Measurements from ENCODE around the gene CMC2. TPM values are rescaled to one million over a fixed set of nuclear protein-coding genes. Genes with fewer than 3 reads are reported as not detected.

The CMC2 gene
- polyA plus RNA-seq, 4 donors: 62.2 to 80.1 (median 68.5) TPM

DNA sequence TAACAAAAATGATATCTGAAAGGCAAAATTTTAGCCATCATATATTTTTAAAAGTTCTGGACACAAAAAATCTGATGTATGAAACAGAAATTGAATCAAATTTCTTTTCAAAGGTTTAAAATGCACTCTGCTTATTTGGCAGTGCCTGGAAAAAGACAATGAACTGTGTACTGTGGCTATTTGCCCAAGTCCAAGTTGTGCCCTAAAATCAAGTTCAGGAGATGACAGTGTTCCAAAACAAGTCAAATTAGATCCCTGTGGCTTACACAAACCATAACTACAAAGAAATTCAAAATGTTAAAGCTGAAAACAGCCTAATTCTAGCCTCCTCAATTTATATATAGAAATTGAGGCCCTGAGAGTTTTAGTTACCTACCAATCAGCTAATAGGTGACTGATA is 25.6 kb downstream of the CMC2 start:
- no peak for DNase-seq (ENCODE audit: low read depth in 4 of 4, low spot score in 3 of 4)

DNA sequence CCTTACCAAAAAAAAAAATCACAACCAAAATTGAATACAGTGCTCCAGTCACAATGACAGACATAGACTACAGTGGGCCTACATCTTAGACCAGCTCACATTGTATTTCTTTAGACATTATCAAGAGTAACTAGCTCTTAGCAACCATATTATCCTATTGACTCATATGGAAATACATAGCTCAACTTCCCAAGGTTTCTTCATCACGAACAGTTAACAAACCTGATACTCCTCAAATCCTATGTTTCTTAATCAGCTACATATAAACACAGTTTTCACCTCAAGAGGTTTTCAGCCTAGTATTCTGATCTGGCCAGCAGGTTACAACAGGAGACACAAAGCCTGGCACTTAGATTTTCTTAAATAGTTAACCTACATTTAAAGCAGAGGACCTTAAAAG is 29.7 kb downstream of the CMC2 start:
- DNase-seq (ENCODE audit: low read depth in 4 of 4, low spot score in 3 of 4): no peak

DNA sequence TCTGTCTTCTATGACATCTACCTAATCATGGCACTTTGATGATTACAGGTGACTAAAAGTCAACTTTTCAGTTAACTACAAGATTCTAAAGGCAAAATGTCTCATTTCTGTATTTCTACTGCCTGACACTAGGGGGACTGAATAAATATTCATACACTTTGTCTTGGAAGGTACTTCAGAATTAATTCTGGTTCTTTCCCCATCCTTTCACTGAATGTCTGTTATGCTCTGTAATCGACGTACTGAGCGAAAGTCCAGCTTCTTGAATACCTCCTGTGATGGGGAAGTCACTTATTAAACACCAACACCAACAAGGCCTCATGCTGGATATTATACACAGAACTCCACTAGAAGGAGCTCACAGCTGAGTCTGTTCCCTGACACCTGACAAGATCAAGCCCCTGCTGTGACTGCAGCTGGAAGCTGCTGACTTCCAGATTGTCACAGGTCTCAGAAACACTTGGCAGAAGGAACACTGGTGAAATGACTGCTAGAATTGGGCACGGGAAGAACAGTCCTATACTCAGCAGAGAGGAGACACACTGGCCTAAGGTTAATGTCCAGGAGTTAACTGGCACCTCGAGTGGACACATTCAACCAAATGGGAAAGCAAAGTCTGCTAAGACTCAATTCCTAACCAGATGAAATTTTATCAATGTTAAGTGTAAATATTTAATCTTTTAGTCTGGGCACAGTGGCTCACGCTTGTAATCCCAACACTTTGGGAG is 31.9 kb downstream of the CMC2 start:
- DNase-seq (ENCODE audit: low read depth in 4 of 4, low spot score in 3 of 4): no peak

DNA sequence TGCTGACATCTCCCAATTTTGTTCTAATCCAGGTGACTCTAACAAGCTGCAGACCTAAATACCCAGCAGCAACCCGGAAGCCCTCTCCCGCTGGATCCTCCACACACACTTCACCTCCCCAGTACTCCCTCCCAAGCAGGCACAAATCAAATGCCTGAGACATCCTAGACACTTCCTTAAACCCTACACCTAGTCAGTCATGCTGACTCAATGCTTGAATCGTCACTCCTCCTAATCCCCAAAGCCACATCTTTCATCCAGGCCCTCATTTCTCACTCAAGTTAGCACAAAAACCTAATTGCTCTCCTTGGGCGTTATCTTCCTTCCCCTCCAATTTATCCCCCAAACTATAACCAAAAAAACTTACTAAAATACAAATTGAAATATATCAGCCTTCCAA is 32.7 kb downstream of the CMC2 start:
- no peak for DNase-seq (ENCODE audit: low read depth in 4 of 4, low spot score in 3 of 4)

DNA sequence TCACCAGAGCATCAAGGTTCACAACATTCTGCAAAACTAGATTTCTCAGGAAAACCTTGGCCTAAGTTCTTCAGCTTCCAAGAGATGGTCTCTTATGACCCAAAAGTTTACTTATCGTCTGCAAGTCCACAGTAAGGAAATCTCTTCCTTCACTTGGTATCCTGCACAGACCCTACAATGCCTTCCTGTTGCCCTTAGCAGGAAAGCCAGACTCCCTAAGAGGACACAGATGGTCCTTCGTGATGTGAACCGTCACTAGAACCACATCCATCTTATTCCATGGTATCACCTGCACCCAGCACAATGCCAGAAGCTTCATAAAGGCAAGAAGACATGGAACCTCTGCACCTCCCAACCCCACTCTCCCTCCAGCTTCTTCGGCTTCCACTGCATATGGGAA is 34.1 kb downstream of the CMC2 start:
- DNase-seq (ENCODE audit: low read depth in 4 of 4, low spot score in 3 of 4): no peak

DNA sequence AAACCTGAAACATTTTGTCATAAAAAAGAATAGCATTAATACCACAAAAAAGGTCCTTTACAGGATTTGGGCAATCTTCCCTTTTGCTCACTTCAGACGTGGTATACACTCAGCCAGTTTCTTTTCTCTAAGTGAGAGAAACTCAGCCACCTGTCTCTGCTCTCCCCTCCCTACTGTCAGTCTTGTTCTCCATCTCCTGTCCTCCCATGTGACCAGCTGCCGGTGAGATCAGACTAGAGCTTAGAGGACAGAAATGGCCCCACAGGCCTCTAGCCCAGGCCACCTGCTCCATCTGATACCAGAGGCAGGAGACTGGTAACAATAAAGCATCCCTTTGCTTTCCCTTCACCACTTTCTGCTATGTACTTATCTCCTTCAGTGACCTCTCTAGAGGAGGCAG is 34.9 kb downstream of the CMC2 start:
- no peak for DNase-seq (ENCODE audit: low read depth in 4 of 4, low spot score in 3 of 4)

DNA sequence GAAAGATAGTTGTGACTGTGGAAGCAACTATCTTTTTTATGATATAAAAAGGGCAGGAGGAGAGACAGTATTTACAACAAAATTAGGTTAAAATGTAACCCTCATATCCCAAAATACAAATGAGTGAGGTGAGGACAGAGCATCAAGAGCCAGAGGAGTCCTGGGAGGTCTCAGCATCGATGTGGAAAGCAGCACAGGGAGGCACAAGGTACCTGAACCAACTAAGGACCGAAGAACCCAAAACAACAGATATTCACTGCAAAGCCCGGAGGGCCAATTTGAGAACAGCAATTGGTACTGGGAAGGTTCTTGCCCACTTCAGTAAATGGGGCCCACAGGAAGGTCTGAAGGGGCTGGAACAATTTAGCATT is 37.6 kb downstream of the CMC2 start:
- DNase-seq (ENCODE audit: low read depth in 4 of 4, low spot score in 3 of 4): no peak

DNA sequence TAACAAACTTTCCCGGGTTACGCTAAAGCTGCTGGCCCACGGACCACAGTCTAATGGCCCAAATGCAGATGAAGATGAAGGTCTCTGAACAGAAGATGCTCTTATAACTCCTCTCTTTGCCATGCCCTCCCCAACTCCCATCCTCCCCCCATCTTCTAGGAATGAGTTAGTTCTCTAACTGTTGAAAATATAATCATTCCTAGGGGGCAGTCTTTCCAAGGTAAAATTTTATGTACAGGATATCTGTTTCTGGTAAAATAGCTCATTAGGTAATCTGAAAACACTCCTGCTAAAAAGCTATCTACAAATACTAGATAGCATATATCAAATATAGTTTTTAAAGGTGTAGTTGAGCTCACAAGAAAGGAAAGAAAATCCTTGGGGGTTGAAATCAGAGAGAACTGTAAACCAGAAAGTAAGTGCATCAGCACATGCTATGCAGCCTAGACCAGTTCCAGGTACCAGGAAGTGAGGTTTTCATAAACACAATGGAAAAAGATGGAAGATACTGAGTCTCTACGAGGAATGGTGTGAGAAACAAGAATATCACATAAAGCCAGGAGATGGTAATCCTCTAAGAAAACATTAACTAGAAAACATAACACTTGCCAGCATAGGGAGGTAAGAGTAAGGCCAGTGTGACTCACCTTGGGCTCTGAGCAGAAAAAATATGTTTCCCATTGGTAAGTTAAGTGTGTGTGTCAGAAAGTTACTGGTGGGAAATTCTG is 38.1 kb downstream of the CMC2 start:
- DNase-seq (ENCODE audit: low read depth in 4 of 4, low spot score in 3 of 4): no peak

DNA sequence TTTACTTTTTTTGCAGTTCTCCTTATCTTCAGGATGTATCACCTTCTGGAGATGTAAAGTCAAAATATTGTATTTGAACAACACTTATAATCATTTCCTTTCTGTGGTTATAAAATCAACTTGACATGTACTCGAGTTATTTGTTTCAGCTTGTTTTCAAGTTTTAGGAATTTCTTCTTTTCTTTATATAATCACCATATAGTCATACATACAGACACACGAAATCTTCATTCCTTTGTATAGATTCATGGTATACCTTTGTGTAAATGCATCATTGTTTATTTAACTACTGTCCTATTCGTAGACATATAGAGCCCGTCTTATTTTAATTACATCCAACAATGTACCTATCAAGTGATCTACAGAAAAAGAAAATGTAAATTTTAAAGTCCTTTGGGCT is 40.1 kb downstream of the CMC2 start:
- no peak for DNase-seq (ENCODE audit: low read depth in 4 of 4, low spot score in 3 of 4)

DNA sequence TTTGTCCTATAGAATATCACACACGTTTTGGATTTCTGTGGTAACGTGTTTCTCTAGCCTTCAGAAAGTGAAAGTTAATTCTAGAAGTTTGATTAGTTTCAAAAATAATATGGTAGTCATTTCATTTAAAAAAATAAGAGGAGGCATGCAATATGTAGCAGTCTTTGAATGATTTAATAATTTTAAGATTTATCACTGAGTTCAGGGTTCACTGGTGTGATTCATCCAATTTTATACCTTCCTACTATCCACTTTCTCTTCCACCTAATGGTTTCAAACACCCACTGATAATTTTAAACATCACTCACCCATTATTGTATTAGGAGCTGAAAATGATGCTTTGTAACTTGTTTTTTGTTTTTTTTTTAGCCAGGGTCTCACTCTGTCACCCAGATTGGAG is 42.3 kb downstream of the CMC2 start:
- no peak for DNase-seq (ENCODE audit: low read depth in 4 of 4, low spot score in 3 of 4)

DNA sequence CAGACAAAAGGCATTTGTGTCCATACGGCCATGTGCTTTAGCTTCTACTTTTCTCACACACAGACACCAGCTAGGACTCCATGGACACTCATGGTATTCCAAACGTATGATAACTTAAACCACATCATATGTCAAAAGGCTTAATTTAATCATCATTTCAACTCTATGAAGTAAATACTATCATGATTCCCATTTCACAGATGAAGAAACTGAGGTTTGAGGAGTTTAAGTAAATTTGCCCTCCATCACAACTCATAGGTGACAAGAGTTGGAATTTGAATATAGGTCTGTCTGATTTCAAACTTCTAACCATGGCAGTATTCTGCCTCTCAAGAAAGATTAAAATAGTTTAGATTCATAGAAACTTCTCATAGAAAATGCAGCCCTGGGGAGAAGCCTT is 43.8 kb downstream of the CMC2 start:
- DNase-seq (ENCODE audit: low read depth in 4 of 4, low spot score in 3 of 4): no peak

DNA sequence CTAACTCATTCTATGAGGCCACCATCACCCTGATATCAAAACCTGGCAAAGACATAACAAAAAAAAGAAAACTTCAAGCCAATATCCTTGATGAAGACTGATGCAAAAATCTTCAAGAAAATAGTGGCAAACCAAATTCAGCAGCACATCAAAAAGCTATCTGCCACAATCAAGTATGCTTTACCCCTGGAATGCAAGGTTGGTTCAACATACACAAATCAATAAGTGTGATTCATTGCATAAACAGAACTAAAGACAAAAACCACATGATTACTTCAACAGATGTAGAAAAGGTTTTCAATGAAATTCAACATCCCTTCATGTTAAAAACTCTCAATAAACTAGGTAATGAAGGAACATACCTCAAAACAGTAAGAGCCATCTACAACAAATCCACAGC is 48.4 kb downstream of the CMC2 start:
- no peak for DNase-seq (ENCODE audit: low read depth in 4 of 4, low spot score in 3 of 4)

DNA sequence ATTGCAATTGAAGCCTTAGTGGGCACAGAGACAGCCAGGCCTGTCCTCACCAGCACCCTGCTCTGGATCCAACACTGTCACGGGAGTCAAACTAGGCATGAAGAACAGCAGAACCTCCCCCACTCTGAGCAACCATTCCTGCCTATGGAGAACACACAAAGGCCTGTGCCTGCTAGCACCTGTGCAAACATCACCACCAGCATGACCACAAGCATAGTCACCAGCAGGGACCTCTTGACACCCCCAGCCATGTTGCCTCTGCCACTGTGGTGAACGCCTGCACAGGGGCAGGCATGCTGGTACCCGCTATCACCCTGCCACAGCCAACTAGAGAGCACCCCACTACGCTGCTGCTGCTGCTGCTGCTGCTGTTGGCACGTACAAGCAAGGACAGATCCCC is 51.7 kb downstream of the CMC2 start:
- DNase-seq (ENCODE audit: low read depth in 4 of 4, low spot score in 3 of 4): no peak

DNA sequence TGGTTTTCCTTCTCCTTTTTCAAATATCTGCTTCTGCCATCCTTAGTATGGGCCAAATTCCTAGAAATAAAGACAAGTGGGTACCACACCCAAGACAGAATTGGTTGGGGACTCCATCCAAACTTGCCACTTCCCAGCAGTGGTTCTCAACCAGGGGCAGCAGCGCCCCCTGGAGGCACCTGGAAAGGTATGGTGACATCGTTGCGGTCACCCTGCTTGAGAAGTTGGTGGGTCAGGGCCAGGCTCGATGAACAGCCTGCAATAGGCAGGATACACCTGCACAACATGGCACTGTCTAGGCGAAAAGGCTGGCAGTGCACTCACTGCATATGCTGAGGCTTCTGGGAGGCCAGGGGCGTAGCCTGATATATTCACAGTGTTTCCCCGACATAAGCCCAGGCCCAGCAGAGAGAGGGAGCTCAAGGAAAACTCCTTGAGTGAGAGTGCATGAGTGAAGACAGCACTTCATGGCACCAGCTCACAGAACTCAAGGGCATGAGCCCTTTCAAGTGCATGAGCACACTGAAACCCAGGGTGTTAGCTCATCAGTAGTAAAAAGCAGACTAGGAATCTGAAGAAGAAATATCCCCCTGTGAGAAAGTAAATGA is 57.7 kb downstream of the CMC2 start:
- DNase-seq (ENCODE audit: low read depth in 4 of 4, low spot score in 3 of 4): no peak

DNA sequence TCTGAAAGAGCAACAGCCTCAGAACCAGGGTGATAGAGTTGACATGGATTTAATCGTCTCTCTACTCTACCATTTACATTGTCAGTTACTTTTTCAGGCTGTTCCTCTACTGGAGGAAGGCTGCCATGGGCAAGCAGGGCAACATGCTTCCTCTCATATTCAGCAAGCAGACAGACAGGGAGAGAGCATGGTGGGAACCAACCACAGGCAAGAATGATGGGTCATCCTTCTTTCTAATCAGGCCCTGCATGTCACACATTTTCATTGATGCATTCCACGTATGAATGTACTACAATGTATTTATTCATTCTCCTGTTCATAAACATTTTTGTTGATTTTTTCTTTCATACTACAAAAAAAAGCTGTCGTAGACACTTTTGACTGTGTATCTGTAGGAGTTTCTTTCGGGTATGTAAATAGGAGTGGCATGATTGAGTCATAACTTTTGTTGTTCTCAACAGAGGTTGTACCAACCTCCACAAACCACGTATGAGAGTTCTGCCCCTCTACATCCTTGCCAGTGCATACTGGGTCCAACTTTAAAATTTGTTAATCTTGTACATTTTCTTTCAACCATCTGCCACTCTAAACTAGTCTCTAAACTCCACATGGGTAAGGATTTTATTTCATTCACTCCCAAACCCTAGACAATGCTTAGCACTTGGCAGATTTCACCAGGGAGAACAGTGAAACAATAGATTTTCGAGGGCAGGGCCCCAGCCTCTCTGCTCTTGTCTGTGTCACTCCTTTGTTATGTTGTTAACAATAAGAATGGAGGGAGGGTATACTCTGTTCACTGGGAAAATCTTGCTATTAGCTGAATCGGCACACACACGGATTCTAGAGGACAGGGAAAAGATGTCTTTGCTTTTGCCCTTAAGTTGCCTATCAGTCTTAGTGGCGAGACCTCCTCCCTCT is 58.7 kb downstream of the CMC2 start:
- DNase-seq (ENCODE audit: low read depth in 4 of 4, low spot score in 3 of 4): no peak

DNA sequence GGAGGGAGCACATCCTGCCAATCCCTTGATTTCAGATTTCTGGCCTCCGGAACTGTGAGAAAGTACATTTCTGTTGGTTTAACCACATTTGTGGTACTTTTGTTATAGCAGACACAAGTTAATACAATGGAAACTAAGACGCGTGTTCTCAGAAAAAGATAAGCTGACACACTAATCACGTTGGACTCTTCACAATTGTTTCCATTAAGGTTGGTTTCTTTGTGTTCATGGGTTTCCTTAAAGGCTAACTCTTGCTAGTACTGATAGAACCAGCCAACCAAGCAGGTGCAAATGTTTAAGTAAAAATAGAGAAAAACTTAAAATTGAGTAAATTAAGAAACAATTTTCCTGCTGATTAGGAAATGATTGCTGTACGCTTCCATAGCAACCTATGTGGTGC is 59.4 kb downstream of the CMC2 start:
- no peak for DNase-seq (ENCODE audit: low read depth in 4 of 4, low spot score in 3 of 4)

DNA sequence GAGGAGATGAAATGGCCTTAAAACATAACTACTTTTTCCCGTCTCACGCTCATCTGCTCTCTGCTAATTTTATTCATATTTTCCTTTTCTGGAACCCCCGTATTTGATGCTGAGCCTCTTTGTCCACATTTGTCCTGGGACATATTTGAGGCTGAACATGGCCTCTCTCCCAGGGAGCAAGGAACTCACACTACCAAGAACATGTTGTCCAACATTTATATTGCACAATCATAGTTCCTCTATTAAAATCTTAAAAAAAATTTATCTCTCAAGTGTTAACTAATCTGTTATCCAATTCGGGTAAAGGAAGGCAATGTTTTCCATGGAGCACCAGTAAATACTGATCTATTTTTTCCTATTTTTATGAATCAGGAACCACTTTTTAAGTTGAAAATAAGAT is 60.2 kb downstream of the CMC2 start:
- no peak for DNase-seq (ENCODE audit: low read depth in 4 of 4, low spot score in 3 of 4)

DNA sequence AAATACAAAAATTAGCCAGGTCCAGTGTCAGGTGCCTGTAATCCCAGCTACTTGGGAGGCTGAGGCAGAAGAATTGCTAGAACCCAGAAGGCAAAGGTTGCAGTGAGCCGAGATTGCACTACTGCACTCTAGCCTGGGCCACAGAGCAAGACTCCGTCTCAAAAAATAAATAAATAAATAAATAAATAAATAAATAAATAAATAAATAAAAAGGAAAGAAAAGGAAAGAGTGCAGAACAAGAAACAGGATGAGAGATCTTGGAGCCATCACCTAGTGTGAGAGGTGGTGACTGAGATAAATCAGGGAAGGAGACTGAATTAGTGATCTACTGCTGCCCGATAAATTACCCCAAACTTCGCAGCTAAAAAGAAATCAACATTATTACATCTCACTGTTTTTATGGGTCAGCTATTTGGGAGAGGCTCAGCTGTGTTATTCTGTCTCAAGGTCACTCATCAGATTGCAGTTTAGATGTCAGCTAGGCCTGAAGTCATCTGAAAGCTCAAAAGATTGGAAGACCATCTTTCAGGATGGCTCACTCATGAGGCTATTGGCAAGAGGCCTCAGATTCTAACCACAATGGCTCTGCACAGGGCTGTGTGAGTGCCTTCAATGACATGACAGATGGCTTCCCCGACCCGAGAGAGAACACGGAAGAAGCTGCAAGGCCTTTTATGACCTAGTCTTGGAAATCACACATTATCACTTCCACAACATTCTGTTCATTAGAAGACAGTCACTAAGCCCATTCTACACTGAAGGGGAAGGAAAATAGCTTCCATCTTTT is 66.4 kb downstream of the CMC2 start:
- no peak for DNase-seq (ENCODE audit: low read depth in 4 of 4, low spot score in 3 of 4)

DNA sequence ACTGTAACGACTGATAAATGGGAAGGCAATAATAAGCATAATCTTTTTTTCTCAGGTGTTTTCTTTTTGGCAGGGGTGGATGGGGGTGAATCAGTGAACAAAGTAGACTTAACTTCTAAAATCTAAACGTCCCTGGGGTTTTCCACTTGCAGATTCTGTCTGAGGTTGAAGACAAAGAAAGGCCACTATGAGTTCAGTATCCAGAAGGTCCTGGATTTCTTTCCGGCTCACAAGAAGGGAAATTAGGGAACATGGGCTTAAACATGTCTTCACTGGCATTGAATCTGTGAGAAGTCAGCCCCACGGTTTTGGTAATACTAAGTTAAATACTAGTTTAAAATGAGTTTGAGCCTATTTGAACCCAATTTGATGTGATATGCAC is 67.8 kb downstream of the CMC2 start:
- DNase-seq (ENCODE audit: low read depth in 4 of 4, low spot score in 3 of 4): no peak

Data from right renal pelvis (tissue), 4 donors.